ENCODE data around the gene TSPAN18.

TSPAN18 gene

DNA sequence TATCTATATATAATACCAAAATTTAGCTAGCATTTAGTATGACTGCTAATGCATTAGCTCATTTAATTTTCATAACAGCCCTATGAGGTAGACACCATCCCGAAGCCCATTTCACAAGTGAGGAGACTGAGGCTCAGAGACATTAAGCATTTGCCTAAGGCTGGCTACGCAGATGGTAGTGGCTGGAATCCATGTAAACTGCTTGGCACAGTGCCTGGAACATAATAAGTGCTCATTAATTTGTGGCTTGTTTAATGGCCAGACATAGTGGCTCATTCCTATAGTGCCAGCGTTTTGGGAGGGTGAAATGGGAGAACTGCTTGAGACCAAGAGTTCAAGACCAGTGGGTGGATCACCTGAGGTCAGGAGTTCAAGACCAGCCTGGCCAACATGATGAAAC is 241.7 kb downstream of the TSPAN18 start:
- Mint-ChIP-seq H3K27me3 (peaks cover 25% of the 10 kb centered on the region), H3K36me3 (no peaks in the 10 kb centered on the region), H3K4me1 (no peaks in the 10 kb centered on the region), H3K4me3 (no peak overlapping the region), H3K27ac (no peak overlapping the region), H3K9me3 (no peaks in the 10 kb centered on the region)
- no peak for DNase-seq
- CTCF ChIA-PET, result interaction anchor here (1.4 to 1.7 kb wide), 2 partner anchors 36 to 40 kb away, joined by 3 to 4 read pairs; no protein-coding TSS in a partner anchor

DNA sequence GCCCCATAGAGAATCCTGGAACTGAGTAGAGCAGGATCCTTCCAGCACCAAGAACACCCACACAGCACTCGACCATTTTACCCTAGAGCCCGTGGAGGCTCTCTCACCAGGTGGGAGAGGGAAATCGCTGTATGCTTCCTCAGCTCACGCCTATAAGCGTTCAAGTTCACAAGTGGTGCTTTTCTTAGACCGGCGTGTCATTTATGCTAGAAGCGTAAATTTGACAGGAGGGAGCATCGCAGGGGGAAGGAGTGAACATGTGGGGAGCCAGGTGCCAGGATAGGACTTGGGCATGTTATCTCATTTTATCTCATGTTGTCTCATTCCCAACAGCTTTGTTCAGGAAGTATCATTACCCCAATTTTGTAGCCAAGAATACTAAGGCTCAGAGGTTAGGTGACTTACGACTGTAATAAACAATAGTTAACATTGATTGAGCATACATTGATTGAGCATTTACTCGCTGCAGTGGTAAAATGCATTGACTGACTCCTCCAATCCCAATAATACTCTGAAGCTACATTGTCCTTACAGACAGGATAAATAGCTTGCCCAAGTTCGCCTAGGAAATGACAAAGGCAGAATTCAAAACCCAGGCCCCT is 243.0 kb downstream of the TSPAN18 start:
- Mint-ChIP-seq H3K27ac (no peak overlapping the region), H3K4me3 (no peak overlapping the region), H3K4me1 (no peaks in the 10 kb centered on the region), H3K9me3 (no peaks in the 10 kb centered on the region), H3K27me3 (peaks cover 15% of the 10 kb centered on the region), H3K36me3 (no peaks in the 10 kb centered on the region)
- CTCF ChIA-PET, result interaction anchor here (0.8 to 1.7 kb wide), 2 partner anchors 41 to 43 kb away, joined by 3 to 4 read pairs; no protein-coding TSS in a partner anchor
- no peak for DNase-seq

DNA sequence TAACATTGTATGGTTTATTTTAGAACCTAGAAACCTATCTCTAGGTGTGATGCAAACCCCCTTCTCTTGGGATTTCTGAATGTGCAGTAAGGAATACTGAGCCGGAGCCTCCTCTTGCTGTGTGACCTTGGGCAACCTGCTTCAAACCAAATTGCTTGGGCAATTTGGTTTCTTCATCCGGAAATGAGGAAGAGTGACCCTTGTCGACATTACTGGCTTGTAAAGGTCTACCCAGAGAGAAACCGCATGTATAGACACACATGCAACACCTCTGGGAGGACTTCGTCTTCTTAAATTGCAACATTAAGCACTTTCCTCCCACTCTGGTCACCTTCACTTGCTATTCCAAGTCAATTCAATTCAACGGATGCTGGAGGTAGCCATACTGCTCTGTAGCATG is 243.5 kb downstream of the TSPAN18 start:
- Mint-ChIP-seq H3K4me3 (no peak overlapping the region), H3K9me3 (no peaks in the 10 kb centered on the region), H3K27me3 (peaks cover 14% of the 10 kb centered on the region), H3K4me1 (no peaks in the 10 kb centered on the region), H3K36me3 (no peaks in the 10 kb centered on the region), H3K27ac (no peak overlapping the region)
- no peak for DNase-seq
- CTCF ChIA-PET, result no interaction called here

DNA sequence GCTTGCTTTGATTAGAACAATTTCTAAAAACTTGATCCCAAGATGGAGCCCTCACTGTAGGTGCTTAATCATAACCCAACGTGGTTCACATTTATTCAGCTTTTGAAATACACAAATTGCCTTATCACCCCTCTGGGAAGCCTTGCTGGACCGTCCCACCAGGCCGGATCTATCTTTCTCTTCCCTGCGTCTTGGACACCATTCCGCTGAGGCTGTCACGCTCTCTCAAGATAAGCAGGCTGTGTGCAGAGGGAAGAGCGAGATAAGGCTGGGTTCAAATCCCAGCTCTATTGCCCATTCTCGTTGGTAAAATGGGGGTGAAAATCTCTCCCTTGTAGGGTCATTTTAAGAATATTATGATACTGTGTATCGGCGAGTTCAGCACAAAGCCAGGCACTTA is 244.4 kb downstream of the TSPAN18 start:
- no peak for DNase-seq
- Mint-ChIP-seq H3K27ac (no peak overlapping the region), H3K36me3 (no peaks in the 10 kb centered on the region), H3K27me3 (peaks cover 11% of the 10 kb centered on the region), H3K9me3 (no peaks in the 10 kb centered on the region), H3K4me3 (no peak overlapping the region), H3K4me1 (no peaks in the 10 kb centered on the region)
- CTCF ChIA-PET, result no interaction called here

DNA sequence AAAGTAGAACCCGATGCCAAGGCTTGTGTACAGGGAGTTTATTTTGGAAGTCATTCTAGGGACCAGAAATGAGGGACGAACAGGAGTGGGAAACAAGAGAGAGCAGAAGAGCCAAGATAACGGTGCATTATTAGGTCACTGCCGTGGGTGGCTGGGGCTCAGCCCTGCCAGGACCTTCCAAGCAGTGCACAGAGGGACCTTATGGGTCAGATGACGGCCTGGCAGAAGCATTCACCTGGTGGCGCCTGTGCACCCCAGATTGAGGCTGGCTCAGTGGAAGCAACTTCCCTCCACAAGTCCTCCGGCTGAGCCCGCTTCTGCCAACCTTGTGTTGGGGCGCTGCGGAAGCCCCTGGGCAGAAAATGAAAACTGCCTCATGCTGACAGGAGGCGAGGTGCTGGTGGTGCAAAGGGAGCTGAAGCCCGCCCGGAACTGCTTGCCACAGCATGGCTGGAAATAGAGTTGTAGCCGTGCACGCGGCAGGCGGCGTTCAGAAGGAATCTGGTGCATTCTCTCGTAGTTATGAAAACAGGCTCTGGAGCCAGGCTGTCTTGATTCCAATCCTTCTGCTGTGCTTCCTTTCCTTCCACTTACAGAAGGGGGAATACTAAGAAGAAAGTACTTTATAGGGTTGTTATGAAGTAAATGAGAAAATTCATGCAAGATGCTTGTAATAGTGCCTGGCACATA is 246.1 kb downstream of the TSPAN18 start:
- Mint-ChIP-seq H3K36me3 (no peaks in the 10 kb centered on the region), H3K27me3 (peaks cover 13% of the 10 kb centered on the region), H3K9me3 (no peaks in the 10 kb centered on the region), H3K27ac (no peak overlapping the region), H3K4me1 (no peaks in the 10 kb centered on the region), H3K4me3 (no peak overlapping the region)
- no peak for DNase-seq
- CTCF ChIA-PET, result interaction anchor here (0.6 to 1.2 kb wide), 2 partner anchors 30 to 36 kb away, joined by 3 read pairs; no protein-coding TSS in a partner anchor

DNA sequence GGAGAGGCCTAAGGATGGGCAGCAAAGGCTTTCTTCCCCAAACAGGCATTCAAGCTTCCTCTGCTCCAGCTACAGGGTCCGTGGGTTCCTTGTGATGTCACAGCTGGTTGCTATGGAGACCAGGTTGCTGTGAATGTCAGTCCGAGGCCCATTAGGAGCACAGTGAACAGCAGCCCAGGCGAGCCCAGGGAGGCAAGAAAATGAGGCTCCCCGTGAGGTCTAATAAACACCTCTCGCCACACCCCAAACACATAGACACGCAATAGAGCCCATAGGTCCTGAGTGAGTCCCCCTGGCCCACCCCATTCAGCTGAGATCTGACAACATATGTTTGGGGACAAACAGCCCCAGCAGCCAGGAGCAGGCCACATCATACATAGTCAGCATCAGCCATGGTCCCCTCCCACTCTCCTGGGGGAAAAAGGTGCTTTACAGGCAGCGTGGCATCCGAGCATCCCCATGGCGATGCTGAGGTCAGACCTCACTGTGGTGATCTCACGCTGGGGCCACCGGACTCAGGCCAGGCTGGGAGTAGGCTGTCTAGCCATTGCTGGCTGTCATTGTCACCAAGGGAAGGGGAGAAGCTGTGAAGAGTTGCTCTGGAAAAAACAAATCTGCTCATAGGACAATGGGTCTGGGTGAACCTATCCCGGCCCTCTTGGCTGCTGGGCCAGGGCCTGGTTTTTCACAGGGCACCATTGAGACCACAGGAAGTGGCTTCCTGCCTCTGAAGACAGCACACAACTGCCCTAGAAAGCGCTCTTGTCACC is 247.1 kb downstream of the TSPAN18 start:
- Mint-ChIP-seq H3K4me3 (no peak overlapping the region), H3K9me3 (no peaks in the 10 kb centered on the region), H3K27me3 (peaks cover 13% of the 10 kb centered on the region), H3K4me1 (no peaks in the 10 kb centered on the region), H3K27ac (no peak overlapping the region), H3K36me3 (no peaks in the 10 kb centered on the region)
- CTCF ChIA-PET, result interaction anchor here (0.6 kb wide), 1 partner anchor 293 kb away, joined by 3 read pairs; no protein-coding TSS in a partner anchor
- no peak for DNase-seq

DNA sequence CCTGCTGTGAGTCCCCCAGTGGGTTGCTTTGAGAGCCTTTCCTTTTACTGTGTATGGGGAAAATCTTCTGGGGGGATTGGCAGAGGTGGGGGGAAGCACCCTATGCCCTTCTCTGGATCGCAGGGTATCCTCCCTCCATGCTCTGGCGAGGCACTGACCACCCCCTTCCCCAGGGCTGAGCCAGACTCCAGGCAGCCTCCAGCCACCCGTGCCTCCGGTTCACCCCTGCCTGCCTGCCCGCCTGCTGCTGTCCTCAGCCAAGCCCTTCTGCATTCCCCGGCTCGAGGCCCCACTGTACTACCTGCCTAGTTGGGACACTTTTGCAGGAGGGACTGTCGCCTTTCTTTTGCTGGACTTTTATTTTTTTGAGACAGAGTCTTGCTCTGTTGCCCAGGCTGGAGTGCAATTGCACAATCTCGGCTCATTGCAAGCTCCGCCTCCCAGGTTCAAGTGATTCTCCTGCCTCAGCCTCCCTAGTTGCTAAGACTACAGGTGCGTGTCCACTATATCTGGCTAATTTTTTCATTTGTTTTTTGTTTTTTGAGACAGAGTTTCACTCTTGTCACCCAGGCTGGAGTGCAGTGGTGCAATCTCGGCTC is 247.7 kb downstream of the TSPAN18 start:
- CTCF ChIA-PET, result no interaction called here
- Mint-ChIP-seq H3K27ac (no peak overlapping the region), H3K36me3 (no peaks in the 10 kb centered on the region), H3K4me1 (peaks cover under 1% of the 10 kb centered on the region), H3K4me3 (no peak overlapping the region), H3K27me3 (peaks cover 11% of the 10 kb centered on the region), H3K9me3 (no peaks in the 10 kb centered on the region)
- no peak for DNase-seq

DNA sequence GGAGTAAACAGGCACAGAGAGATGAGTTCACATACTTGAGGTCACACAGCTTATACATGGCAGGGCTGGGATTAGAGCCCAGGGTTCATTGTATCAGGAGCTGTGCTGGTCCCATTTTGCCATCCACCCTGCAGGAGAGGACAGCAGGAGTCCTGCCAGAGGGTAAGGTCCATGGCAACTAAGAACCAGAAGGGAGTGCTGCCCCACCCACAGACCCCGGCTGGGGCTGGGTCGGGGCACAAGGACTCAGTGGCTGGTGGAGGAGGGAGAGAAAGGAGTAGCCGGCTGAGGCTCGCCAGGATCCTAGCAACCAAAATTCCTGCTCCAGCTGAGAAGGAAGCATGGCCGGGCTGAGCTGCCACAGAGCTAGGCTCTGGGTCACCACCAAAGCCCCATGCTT is 249.8 kb downstream of the TSPAN18 start:
- no peak for DNase-seq
- H3K4me1 Mint-ChIP-seq, result peaks cover 7% of the 10 kb centered on the region
- H3K36me3 Mint-ChIP-seq, result no peaks in the 10 kb centered on the region
- H3K4me3 Mint-ChIP-seq, result no peak overlapping the region
- H3K9me3 Mint-ChIP-seq, result no peaks in the 10 kb centered on the region
- CTCF ChIA-PET, result interaction anchor here (1.1 to 1.4 kb wide), 2 partner anchors 40 to 126 kb away, joined by 3 to 4 read pairs; no protein-coding TSS in a partner anchor
- peaks cover 9% of the 10 kb centered on the region for H3K27me3 Mint-ChIP-seq
- no peak overlapping the region for H3K27ac Mint-ChIP-seq

DNA sequence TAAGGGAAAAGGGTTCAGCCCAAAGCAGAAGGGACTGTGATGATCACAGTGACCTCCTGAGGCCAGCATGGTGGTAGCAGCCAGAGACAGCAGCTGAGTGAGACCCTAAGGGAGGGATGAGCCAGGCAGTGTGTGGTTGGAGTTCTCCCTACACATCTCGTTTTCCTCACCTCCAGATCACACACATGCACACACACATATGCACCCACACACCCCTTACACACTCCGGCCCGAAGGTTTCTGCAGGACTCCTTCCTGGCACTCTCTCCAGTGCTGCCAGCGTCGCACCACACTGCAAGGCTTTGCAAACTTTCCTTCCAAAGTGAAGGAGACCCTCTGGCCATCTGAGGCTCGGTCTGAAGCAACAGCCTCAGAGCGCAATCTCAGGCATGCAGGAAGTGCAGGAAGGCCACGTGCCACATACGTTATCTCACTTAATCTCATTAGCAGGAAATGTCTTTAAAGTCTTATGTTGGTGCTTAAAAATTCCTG is 250.8 kb downstream of the TSPAN18 start:
- no peak for DNase-seq
- no peaks in the 10 kb centered on the region for H3K36me3 Mint-ChIP-seq
- CTCF ChIA-PET, result interaction anchor here (1.1 to 1.4 kb wide), 2 partner anchors 41 to 125 kb away, joined by 3 to 4 read pairs; no protein-coding TSS in a partner anchor
- peaks cover 7% of the 10 kb centered on the region for H3K4me1 Mint-ChIP-seq
- peaks cover 9% of the 10 kb centered on the region for H3K27me3 Mint-ChIP-seq
- H3K4me3 Mint-ChIP-seq, result no peak overlapping the region
- no peak overlapping the region for H3K27ac Mint-ChIP-seq
- no peaks in the 10 kb centered on the region for H3K9me3 Mint-ChIP-seq

DNA sequence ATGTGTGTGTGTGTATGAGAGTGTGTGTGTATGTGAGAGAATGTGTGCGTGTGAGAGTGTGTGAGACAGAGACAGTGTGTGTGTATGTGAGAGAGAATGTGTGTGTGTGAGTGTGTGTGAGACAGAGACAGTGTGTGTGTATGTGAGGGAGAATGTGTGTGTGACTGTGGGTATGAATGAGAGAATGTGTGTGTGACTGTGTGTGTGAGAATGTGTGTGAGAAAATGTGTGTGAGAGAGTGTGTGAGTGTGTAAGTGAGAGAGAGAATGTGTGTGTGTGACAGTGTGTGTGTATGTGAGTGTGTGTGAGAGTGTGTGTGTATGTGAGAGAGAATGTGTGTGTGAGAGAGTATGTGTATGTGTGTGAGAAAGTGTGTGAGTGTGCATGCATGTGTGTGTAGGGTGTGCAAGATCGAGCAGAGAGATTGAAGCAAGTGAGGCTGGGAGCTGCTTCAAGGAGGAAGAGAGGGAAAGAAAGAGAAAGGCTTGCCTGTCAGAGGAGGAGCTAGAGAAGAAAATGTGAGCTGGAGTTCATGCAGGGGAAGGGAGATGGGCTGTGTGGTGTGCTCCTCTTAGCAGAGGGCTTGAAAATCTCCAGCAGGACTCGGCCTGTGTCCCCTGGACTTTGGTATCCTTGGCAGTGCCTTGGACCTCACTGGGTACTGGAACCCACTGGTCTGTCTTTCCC is 251.7 kb downstream of the TSPAN18 start:
- H3K27ac Mint-ChIP-seq, result no peak overlapping the region
- H3K9me3 Mint-ChIP-seq, result no peaks in the 10 kb centered on the region
- H3K36me3 Mint-ChIP-seq, result no peaks in the 10 kb centered on the region
- H3K27me3 Mint-ChIP-seq, result peaks cover 9% of the 10 kb centered on the region
- peaks cover 7% of the 10 kb centered on the region for H3K4me1 Mint-ChIP-seq
- no peak for DNase-seq
- no peak overlapping the region for H3K4me3 Mint-ChIP-seq
- CTCF ChIA-PET, result interaction anchor here (0.6 to 3.3 kb wide), 5 partner anchors 22 to 773 kb away, joined by 3 to 11 read pairs (median 3); no protein-coding TSS in a partner anchor

DNA sequence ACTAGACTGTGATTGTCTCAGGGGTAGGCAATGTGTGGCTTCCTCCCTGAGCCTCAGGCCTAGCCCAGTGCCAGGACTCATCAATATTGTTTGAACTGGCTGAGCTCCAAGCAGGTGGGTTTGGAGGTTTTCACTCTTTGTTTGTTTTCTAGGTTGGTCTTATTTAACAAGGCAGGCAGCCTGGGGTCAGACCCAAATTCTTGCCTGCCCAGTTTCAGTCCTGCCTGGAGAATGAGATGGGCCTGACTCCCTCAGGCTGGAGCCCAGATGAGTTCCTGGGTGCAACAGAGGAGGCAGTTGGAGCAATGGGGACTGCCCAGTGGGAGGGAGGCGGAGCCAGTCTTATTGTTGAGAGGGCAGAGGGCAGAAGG is 252.2 kb downstream of the TSPAN18 start:
- Mint-ChIP-seq H3K4me1 (peaks cover 7% of the 10 kb centered on the region), H3K36me3 (no peaks in the 10 kb centered on the region), H3K4me3 (no peak overlapping the region), H3K9me3 (no peaks in the 10 kb centered on the region), H3K27me3 (peaks cover 9% of the 10 kb centered on the region), H3K27ac (no peak overlapping the region)
- DNase-seq, result no peak
- CTCF ChIA-PET, result interaction anchor here (0.8 to 3.3 kb wide), 4 partner anchors 21 to 131 kb away, joined by 3 to 11 read pairs (median 3); no protein-coding TSS in a partner anchor

DNA sequence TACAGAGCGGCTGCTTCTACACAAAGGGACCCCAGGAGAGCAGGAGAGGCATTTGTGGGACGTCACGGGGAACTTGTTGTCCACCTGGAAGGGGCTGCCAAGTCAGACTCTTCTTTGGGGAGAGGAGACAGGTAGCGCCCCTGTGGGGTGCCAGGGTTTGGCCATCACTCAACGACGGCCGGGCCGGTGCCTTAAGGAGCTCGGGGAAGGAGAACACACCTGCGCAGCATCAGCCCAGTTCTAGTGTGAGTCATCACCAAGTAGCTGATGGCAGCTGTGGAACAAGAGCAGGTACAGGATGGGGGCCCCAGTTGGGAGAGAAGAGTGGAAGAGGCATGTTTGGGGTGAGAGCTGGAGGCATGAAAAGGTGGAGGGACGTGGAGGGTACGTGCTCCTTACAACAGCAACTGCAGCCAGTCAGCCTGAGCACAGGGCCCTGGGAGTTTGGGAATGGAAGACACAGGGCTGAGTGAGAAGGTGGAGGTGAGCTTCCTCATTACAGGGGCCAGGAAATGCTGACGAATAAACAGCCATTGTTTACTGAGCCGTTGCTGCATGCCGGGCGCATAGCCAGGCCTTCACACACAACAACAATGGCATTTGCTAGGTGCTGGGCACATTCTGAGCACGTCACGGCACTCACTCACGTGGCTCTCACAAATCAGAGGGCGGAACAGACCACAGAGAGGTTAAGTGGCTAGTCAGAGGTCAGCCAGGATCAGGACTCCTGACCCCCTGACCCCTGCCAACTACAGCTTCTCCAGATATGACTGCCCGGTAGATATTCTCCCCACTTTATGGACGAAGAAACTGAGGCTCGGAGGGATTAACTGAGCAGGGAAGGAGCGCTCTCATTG is 253.0 kb downstream of the TSPAN18 start:
- Mint-ChIP-seq H3K27ac (no peak overlapping the region), H3K4me1 (peaks cover 7% of the 10 kb centered on the region), H3K27me3 (peaks cover 9% of the 10 kb centered on the region), H3K9me3 (no peaks in the 10 kb centered on the region), H3K4me3 (no peak overlapping the region), H3K36me3 (no peaks in the 10 kb centered on the region)
- no peak for DNase-seq
- CTCF ChIA-PET, result interaction anchor here (1.7 to 3.3 kb wide), 2 partner anchors 51 to 125 kb away, joined by 3 to 11 read pairs; no protein-coding TSS in a partner anchor
